Fibroblast of lung (primary cell): Measurements from ENCODE around the gene MAP1B. TPM values are rescaled to one million over a fixed set of nuclear protein-coding genes. Genes with fewer than 3 reads are reported as not detected.
A peak's percentile ranks its signal among the peaks of the same experiment; 100 is the strongest.

ENCODE experiments used
- DNase-seq, 2 donors: peaks; one replicate each; pipeline versions ENCODE4 v3.0.0 to v3.0.0-alpha.2; 2010; ENCODE audit warnings: low read depth in 2 of 2
- H2AFZ ChIP-seq: 2 replicates; pipeline ENCODE4 v1.5.1; 2012; ENCODE audit warnings: low read length, control low read depth, inconsistent platforms
- H3K27ac ChIP-seq: 2 replicates; pipeline ENCODE4 v1.5.1; 2011; ENCODE audit warnings: low read length, control low read depth; ENCODE audit not compliant: insufficient read depth
- H3K27me3 ChIP-seq: 2 replicates; pipeline ENCODE4 v1.5.1; 2011; ENCODE audit warnings: mild to moderate bottlenecking, low read length; ENCODE audit not compliant: control insufficient read depth, insufficient read depth
- H3K36me3 ChIP-seq: 2 replicates; pipeline ENCODE4 v1.5.1; 2011; ENCODE audit warnings: low read length; ENCODE audit not compliant: control insufficient read depth, insufficient read depth
- H3K4me1 ChIP-seq: 2 replicates; pipeline ENCODE4 v1.5.1; 2011; ENCODE audit warnings: low read length; ENCODE audit not compliant: control insufficient read depth, insufficient read depth; ENCODE audit errors: extremely low read depth
- H3K4me2 ChIP-seq: 2 replicates; pipeline ENCODE4 v1.5.1; 2011; ENCODE audit warnings: low read length, control low read depth; ENCODE audit not compliant: insufficient read depth; ENCODE audit errors: extremely low read depth
- H3K4me3 ChIP-seq, 4 experiments: fragments of 200-600 bp in 1 of 4; sonication (generic) in 1 of 4; replicated peaks in 1 of 4; 2 replicates each; pipeline ENCODE4 v1.5.1; 2011 to 2016; ENCODE audit warnings: low read length in 4 of 4, low read depth in 3 of 4, mild to moderate bottlenecking in 3 of 4, control low read depth in 2 of 4, inconsistent platforms in 1 of 4, mixed read lengths in 1 of 4; ENCODE audit not compliant: insufficient read depth in 1 of 4; ENCODE audit errors: control extremely low read depth in 1 of 4
- H3K79me2 ChIP-seq: 2 replicates; pipeline ENCODE4 v1.5.1; 2012; ENCODE audit warnings: mild to moderate bottlenecking, low read length, inconsistent platforms; ENCODE audit not compliant: control insufficient read depth, insufficient read depth
- H3K9ac ChIP-seq: 2 replicates; pipeline ENCODE4 v1.5.1; 2011; ENCODE audit warnings: mild to moderate bottlenecking, low read length, control low read depth; ENCODE audit not compliant: insufficient read depth
- H3K9me3 ChIP-seq: 2 replicates; pipeline ENCODE4 v1.5.1; 2012; ENCODE audit warnings: low read depth, low read length; ENCODE audit not compliant: control insufficient read depth, insufficient read depth
- H4K20me1 ChIP-seq: 2 replicates; pipeline ENCODE4 v1.5.1; 2011; ENCODE audit warnings: low read length; ENCODE audit not compliant: control insufficient read depth, insufficient read depth; ENCODE audit errors: extremely low read depth
- CTCF ChIP-seq, 2 donors: IDR thresholded peaks in 1 of 2; conservative IDR thresholded peaks in 1 of 2; 1 replicate in 1 of 2; 2 replicates in 1 of 2; pipeline ENCODE4 v1.5.1; 2011 to 2012; ENCODE audit warnings: low read length in 2 of 2, control low read depth in 1 of 2, inconsistent platforms in 1 of 2, low read depth in 1 of 2, mild to moderate bottlenecking in 1 of 2
- EZH2 ChIP-seq: IDR thresholded peaks from 2 replicates; pipeline ENCODE4 v1.5.1; 2012; ENCODE audit warnings: low read length, control low read depth, mild to moderate bottlenecking; ENCODE audit errors: missing control alignments
- polyA plus RNA-seq, 2 donors: library from polyadenylated mRNA; depleted of rRNA in 1 of 2; stranded (reverse) in 1 of 2; unstranded in 1 of 2; fragments of >200 nt; gene quantifications; 2 replicates each; pipeline ENCODE4 v1.2.1, GENCODE V29; 2011 to 2012; ENCODE audit warnings: missing spikeins in 1 of 2
- total RNA-seq: library from RNA; depleted of rRNA; stranded (reverse); fragments of >200 nt; gene quantifications from 2 replicates; pipeline ENCODE4 v1.2.1, GENCODE V29; 2014

The MAP1B gene
- total and polyA plus RNA-seq, 2 donors (not counting 1 experiment from before 2014, with no cell fraction given): 83.4 to 109 TPM

GRCh38 chr5:72159501-72159911, 52.2 kb downstream of the MAP1B start:
- Histone ChIP-seq H3K4me3 (no peak overlapping the region), H3K36me3 (no peaks in the 10 kb centered on the region), H3K4me2 (no peak overlapping the region), H2AFZ (no peak overlapping the region), H3K9me3 (no peaks in the 10 kb centered on the region), H3K79me2 (peaks cover 52% of the 10 kb centered on the region), H3K9ac (no peak overlapping the region), H3K27ac (no peak overlapping the region), H4K20me1 (no peaks in the 10 kb centered on the region), H3K27me3 (no peaks in the 10 kb centered on the region), H3K4me1 (peaks cover 42% of the 10 kb centered on the region)
- DNase-seq: peak in 1 of 2 donors; percentile 55
- TF ChIP-seq EZH2 (no peak), CTCF (conservative IDR thresholded peaks at IDR 0.05 in 1 of 2, IDR thresholded peaks at IDR 0.05 in 1 of 2; ENCODE audit: low read depth in 1 of 2, low read length in 2 of 2) (no peak)

- TF ChIP-seq EZH2: no peak
- TF ChIP-seq CTCF (conservative IDR thresholded peaks at IDR 0.05 in 1 of 2, IDR thresholded peaks at IDR 0.05 in 1 of 2; ENCODE audit: low read depth in 1 of 2, low read length in 2 of 2): no peak
- Histone ChIP-seq H4K20me1 (no peaks in the 10 kb centered on the region), H3K4me3 (no peak overlapping the region), H3K79me2 (peaks cover 45% of the 10 kb centered on the region), H3K4me1 (peaks cover 38% of the 10 kb centered on the region), H2AFZ (no peak overlapping the region), H3K9ac (no peak overlapping the region), H3K36me3 (no peaks in the 10 kb centered on the region), H3K27me3 (no peaks in the 10 kb centered on the region), H3K4me2 (peak overlapping the region; percentile 70), H3K9me3 (no peaks in the 10 kb centered on the region), H3K27ac (peak overlapping the region; percentile 76)
- DNase-seq: peak; percentile 90 to 93
These were observed 53.1 kb downstream of the MAP1B start for GRCh38 chr5:72160329-72160728.

- Histone ChIP-seq H3K9ac (no peak overlapping the region), H3K27me3 (no peaks in the 10 kb centered on the region), H3K9me3 (no peaks in the 10 kb centered on the region), H3K4me3 (no peak overlapping the region), H3K4me2 (peak overlapping the region; percentile 70), H3K79me2 (peaks cover 46% of the 10 kb centered on the region), H3K4me1 (peaks cover 42% of the 10 kb centered on the region), H3K36me3 (no peaks in the 10 kb centered on the region), H4K20me1 (no peaks in the 10 kb centered on the region), H3K27ac (peak overlapping the region; percentile 76), H2AFZ (no peak overlapping the region)
- TF ChIP-seq CTCF (conservative IDR thresholded peaks at IDR 0.05 in 1 of 2, IDR thresholded peaks at IDR 0.05 in 1 of 2; ENCODE audit: low read depth in 1 of 2, low read length in 2 of 2) (no peak), EZH2 (no peak)
- peak in 1 of 2 donors; percentile 77 for DNase-seq
These were observed 53.7 kb downstream of the MAP1B start for GRCh38 chr5:72160959-72161358.
